ENCODE results near the gene MAP4K2. TPM values are rescaled to one million over a fixed set of nuclear protein-coding genes. Genes with fewer than 3 reads are reported as not detected.

The MAP4K2 gene
- polyA plus RNA-seq, 4 donors, result 9.2 to 13.6 (median 9.9) TPM

DNA sequence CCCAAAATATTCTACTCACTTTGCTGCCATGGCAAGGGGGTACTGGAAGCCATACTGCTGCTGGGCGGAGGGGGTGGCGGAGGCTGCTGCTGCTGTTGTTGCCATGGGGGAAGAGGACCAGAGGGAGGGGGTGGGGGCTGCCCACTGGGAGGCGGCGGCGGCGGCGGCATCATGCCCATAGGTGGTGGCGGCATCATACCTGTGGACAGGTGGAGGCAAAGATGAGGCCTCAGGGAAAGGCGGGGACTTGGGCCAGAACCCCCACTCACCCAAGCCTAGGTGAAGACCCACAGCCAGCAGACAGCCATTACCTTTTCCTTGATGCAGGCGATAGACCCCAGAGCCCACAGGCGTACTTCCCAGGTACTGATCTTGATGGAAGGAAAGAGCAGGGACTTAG is 36.1 kb downstream of the MAP4K2 start:
- H3K27me3 ChIP-seq (ENCODE audit: control insufficient read depth in 3 of 3, insufficient read depth in 3 of 3, low read length in 3 of 3), result no peaks in the 10 kb centered on the region
- no peaks in the 10 kb centered on the region for H3K9me3 ChIP-seq (ENCODE audit: control insufficient read depth in 2 of 2, insufficient read depth in 1 of 2, low read depth in 1 of 2, low read length in 1 of 2)
- FAIRE-seq (no peak), DNase-seq (no peak)
- H3K4me1 ChIP-seq (ENCODE audit: control insufficient read depth in 3 of 3, insufficient read depth in 2 of 3, low read depth in 1 of 3, low read length in 2 of 3), result peaks cover 0 to 2% (median 0%) of the 10 kb centered on the region in 3 donors
- 94 to 99% (median 98%) methylated on average over 7 to 11 of the region's 11 CpGs for WGBS, 3 donors
- H3K36me3 ChIP-seq (ENCODE audit: control insufficient read depth in 3 of 3, insufficient read depth in 2 of 3, low read depth in 1 of 3, low read length in 3 of 3), result peaks cover 44 to 87% (median 47%) of the 10 kb centered on the region in 3 donors
- no peak overlapping the region for H3K4me3 ChIP-seq (ENCODE audit: low read depth in 1 of 3, low read length in 3 of 3)
- H3K27ac ChIP-seq (ENCODE audit: low read depth in 1 of 3, low read length in 2 of 3), result no peak overlapping the region

DNA sequence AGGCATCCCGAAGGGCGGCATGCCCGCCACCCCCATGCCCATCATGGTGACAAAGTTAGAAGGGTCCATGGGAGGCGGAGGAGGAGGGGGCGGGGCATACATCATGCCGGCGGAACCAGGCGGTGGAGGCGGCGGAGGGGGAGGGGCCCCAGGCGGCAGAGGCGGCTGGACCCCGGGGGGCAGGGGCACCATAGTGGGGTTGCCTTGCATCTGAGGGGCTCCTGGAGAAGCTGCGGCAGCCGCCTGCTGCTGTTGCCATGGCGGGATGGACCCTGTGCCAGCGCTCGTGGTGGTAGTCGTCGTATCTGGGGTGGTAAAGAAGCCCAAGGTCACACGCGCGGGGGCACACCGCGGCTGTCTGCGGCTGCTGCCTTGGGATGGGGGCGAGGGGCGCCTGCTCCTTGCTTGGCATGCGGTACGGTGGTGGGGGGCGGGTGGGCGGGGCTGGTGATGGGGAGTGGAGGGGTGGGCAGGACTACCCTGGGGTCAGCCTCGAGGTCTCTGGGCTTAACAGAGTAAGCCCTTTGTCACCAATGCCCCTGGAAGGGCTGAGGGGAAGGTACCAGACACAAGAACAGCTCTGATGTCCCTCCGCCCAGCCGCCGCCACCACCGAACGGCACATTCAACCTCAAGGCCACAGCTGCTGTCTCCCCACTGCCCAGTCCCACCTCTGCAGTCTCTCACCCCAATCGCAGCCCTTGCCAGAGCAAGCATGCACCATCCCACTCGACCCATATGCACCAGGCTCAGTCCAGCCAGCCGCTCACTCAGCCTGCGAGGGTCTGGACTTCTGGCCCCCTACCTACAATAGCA is 37.0 kb downstream of the MAP4K2 start:
- FAIRE-seq (no peak), DNase-seq (no peak)
- no peak overlapping the region for H3K4me3 ChIP-seq (ENCODE audit: low read depth in 1 of 3, low read length in 3 of 3)
- peaks cover 42 to 89% (median 43%) of the 10 kb centered on the region in 3 donors for H3K36me3 ChIP-seq (ENCODE audit: control insufficient read depth in 3 of 3, insufficient read depth in 2 of 3, low read depth in 1 of 3, low read length in 3 of 3)
- peaks cover 0 to 2% (median 0%) of the 10 kb centered on the region in 3 donors for H3K4me1 ChIP-seq (ENCODE audit: control insufficient read depth in 3 of 3, insufficient read depth in 2 of 3, low read depth in 1 of 3, low read length in 2 of 3)
- no peaks in the 10 kb centered on the region for H3K9me3 ChIP-seq (ENCODE audit: control insufficient read depth in 2 of 2, insufficient read depth in 1 of 2, low read depth in 1 of 2, low read length in 1 of 2)
- WGBS, 3 donors, result 91 to 93% (median 92%) methylated on average over 25 to 42 of the region's 42 CpGs
- H3K27ac ChIP-seq (ENCODE audit: low read depth in 1 of 3, low read length in 2 of 3), result no peak overlapping the region
- H3K27me3 ChIP-seq (ENCODE audit: control insufficient read depth in 3 of 3, insufficient read depth in 3 of 3, low read length in 3 of 3), result no peaks in the 10 kb centered on the region

- Histone ChIP-seq H3K27me3 (ENCODE audit: control insufficient read depth in 3 of 3, insufficient read depth in 3 of 3, low read length in 3 of 3) (no peaks in the 10 kb centered on the region), H3K4me3 (ENCODE audit: low read depth in 1 of 3, low read length in 3 of 3) (no peak overlapping the region), H3K9me3 (ENCODE audit: control insufficient read depth in 2 of 2, insufficient read depth in 1 of 2, low read depth in 1 of 2, low read length in 1 of 2) (no peaks in the 10 kb centered on the region), H3K36me3 (ENCODE audit: control insufficient read depth in 3 of 3, insufficient read depth in 2 of 3, low read depth in 1 of 3, low read length in 3 of 3) (peaks cover 38 to 88% (median 40%) of the 10 kb centered on the region in 3 donors), H3K27ac (ENCODE audit: low read depth in 1 of 3, low read length in 2 of 3) (no peak overlapping the region), H3K4me1 (ENCODE audit: control insufficient read depth in 3 of 3, insufficient read depth in 2 of 3, low read depth in 1 of 3, low read length in 2 of 3) (peaks cover 0 to 2% (median 0%) of the 10 kb centered on the region in 3 donors)
- FAIRE-seq, result no peak
- 89 to 94% (median 90%) methylated on average over 25 to 30 of the region's 30 CpGs for WGBS, 3 donors
- DNase-seq, result no peak
Measured at GRCh38 chr11:64765291-64765850, 37.6 kb downstream of the MAP4K2 start.

DNA sequence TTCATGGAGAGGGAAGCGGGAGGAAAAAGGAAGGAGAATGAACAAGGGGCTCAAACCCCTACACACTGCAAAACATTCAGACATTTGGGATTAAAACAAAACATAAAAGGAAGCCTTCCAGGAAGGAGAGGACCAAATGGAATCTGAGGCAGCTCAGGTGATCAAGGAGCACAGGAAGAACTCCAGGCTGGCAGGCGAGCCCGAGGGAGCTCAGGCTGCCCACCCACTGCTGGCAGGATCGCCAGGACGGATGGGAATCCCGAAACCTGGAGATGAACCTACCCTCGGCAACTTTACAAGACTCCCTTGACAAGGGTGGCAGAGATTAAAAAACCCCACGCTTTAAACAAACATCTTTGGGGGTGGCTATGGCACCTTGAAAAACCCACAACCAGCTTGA is 38.3 kb downstream of the MAP4K2 start:
- no peak for DNase-seq
- Histone ChIP-seq H3K27ac (ENCODE audit: low read depth in 1 of 3, low read length in 2 of 3) (peak overlapping the region in 1 of 3 donors; percentile 39), H3K27me3 (ENCODE audit: control insufficient read depth in 3 of 3, insufficient read depth in 3 of 3, low read length in 3 of 3) (no peaks in the 10 kb centered on the region), H3K4me1 (ENCODE audit: control insufficient read depth in 3 of 3, insufficient read depth in 2 of 3, low read depth in 1 of 3, low read length in 2 of 3) (peaks cover 0 to 3% (median 2%) of the 10 kb centered on the region in 3 donors), H3K4me3 (ENCODE audit: low read depth in 1 of 3, low read length in 3 of 3) (no peak overlapping the region), H3K36me3 (ENCODE audit: control insufficient read depth in 3 of 3, insufficient read depth in 2 of 3, low read depth in 1 of 3, low read length in 3 of 3) (peaks cover 33 to 82% (median 38%) of the 10 kb centered on the region in 3 donors), H3K9me3 (ENCODE audit: control insufficient read depth in 2 of 2, insufficient read depth in 1 of 2, low read depth in 1 of 2, low read length in 1 of 2) (no peaks in the 10 kb centered on the region)
- 83 to 87% (median 83%) methylated on average over 8 of the region's 8 CpGs for WGBS, 3 donors
- FAIRE-seq, result no peak

GRCh38 chr11:64764040-64764611 is 38.9 kb downstream of the MAP4K2 start:
- Histone ChIP-seq H3K36me3 (ENCODE audit: control insufficient read depth in 3 of 3, insufficient read depth in 2 of 3, low read depth in 1 of 3, low read length in 3 of 3) (peaks cover 26 to 76% (median 36%) of the 10 kb centered on the region in 3 donors), H3K4me3 (ENCODE audit: low read depth in 1 of 3, low read length in 3 of 3) (no peak overlapping the region), H3K27me3 (ENCODE audit: control insufficient read depth in 3 of 3, insufficient read depth in 3 of 3, low read length in 3 of 3) (no peaks in the 10 kb centered on the region), H3K27ac (ENCODE audit: low read depth in 1 of 3, low read length in 2 of 3) (peak overlapping the region in 1 of 3 donors; percentile 45), H3K9me3 (ENCODE audit: control insufficient read depth in 2 of 2, insufficient read depth in 1 of 2, low read depth in 1 of 2, low read length in 1 of 2) (no peaks in the 10 kb centered on the region), H3K4me1 (ENCODE audit: control insufficient read depth in 3 of 3, insufficient read depth in 2 of 3, low read depth in 1 of 3, low read length in 2 of 3) (peaks cover 0 to 4% (median 2%) of the 10 kb centered on the region in 3 donors)
- peak in 1 of 2 donors; percentile 39 for DNase-seq
- 59 to 73% (median 66%) methylated on average over 11 of the region's 11 CpGs for WGBS, 3 donors
- no peak for FAIRE-seq

DNA sequence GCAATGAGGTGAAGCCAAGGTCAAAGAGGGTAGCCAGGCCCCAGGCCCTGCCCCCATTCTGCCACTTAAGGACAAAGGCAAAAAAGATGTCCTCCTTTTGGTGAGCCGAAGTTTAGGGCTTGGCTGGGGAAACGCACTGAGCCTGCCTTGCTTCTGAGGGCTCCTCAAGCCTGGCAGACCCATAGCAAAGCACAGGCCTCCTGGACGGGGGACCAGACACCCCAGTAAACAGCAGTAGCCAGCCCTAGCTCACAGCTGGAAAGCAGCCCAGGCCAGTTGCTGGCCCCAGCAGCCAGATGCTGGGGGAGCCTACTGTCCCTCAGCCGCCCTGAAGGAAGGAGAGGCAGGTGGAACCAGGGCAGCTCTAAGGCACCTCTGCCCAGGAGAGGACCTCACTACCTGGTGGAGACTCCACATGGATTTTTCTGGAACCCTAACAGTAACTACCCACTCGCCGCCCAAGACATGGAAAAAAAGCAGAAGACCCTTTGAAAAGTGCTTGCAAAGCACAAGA is 39.4 kb downstream of the MAP4K2 start:
- DNase-seq (no peak), FAIRE-seq (no peak)
- WGBS, 3 donors, result 65 to 78% (median 69%) methylated on average over 6 of the region's 6 CpGs
- Histone ChIP-seq H3K4me3 (ENCODE audit: low read depth in 1 of 3, low read length in 3 of 3) (no peak overlapping the region), H3K4me1 (ENCODE audit: control insufficient read depth in 3 of 3, insufficient read depth in 2 of 3, low read depth in 1 of 3, low read length in 2 of 3) (peaks cover 0 to 4% (median 2%) of the 10 kb centered on the region in 3 donors), H3K27ac (ENCODE audit: low read depth in 1 of 3, low read length in 2 of 3) (peak overlapping the region in 1 of 3 donors; percentile 45), H3K27me3 (ENCODE audit: control insufficient read depth in 3 of 3, insufficient read depth in 3 of 3, low read length in 3 of 3) (no peaks in the 10 kb centered on the region), H3K36me3 (ENCODE audit: control insufficient read depth in 3 of 3, insufficient read depth in 2 of 3, low read depth in 1 of 3, low read length in 3 of 3) (peaks cover 25 to 71% (median 30%) of the 10 kb centered on the region in 3 donors), H3K9me3 (ENCODE audit: control insufficient read depth in 2 of 2, insufficient read depth in 1 of 2, low read depth in 1 of 2, low read length in 1 of 2) (no peaks in the 10 kb centered on the region)

DNA sequence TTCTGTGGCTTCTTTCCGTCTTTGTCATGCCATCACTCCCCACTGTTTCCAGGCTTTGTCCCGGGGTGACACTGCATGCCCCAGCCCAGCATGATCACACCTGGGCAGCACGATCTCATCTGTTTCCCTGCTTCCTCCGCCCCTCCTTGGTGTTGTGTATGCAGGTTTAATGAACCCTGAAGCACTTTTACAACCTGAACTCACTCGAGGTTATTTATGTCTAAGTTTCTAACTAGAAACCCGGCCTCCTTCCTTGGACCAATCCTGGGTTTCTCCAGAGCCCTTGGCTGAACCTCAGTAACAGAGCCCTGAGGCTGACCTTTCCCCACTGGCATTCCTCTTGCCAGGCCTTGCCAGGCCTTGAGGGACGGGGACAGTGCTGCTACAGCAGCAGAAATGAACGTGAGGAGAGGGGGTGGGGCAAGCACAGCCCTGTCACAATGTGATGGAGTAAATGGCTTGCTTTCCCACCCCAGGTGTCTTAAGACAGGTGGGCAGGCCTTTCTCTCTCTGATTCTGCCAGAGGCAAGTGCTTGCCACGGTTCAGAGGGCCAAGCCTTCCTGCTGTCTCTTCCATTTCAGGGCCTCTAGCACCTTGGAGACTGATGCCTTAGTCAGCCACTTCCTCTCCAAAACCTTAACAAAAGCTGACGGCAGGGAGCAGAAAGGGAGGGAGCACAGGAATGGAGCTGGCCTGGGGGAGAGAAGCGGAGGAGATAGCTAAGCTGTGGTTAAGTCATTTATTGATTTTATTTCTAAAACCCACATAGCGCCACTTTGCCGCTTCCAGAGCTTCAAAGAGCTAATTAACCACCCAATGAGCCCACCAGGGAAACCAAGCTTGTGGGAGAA is 40.1 kb downstream of the MAP4K2 start:
- FAIRE-seq, result no peak
- DNase-seq, result no peak
- no peak overlapping the region for H3K4me3 ChIP-seq (ENCODE audit: low read depth in 1 of 3, low read length in 3 of 3)
- H3K36me3 ChIP-seq (ENCODE audit: control insufficient read depth in 3 of 3, insufficient read depth in 2 of 3, low read depth in 1 of 3, low read length in 3 of 3), result peaks cover 21 to 65% (median 26%) of the 10 kb centered on the region in 3 donors
- H3K27me3 ChIP-seq (ENCODE audit: control insufficient read depth in 3 of 3, insufficient read depth in 3 of 3, low read length in 3 of 3), result no peaks in the 10 kb centered on the region
- peaks cover 0 to 4% (median 2%) of the 10 kb centered on the region in 3 donors for H3K4me1 ChIP-seq (ENCODE audit: control insufficient read depth in 3 of 3, insufficient read depth in 2 of 3, low read depth in 1 of 3, low read length in 2 of 3)
- H3K9me3 ChIP-seq (ENCODE audit: control insufficient read depth in 2 of 2, insufficient read depth in 1 of 2, low read depth in 1 of 2, low read length in 1 of 2), result no peaks in the 10 kb centered on the region
- H3K27ac ChIP-seq (ENCODE audit: low read depth in 1 of 3, low read length in 2 of 3), result peak overlapping the region in 1 of 3 donors; percentile 17
- WGBS, 3 donors, result 49 to 57% (median 52%) methylated on average over 13 of the region's 13 CpGs

Measured in small intestine (tissue), 7 donors.